Cardiac fibroblast (primary cell): ENCODE measurements around the gene TMEM52.

Source experiments
- DNase-seq, 2 donors: peaks; one replicate each; pipeline versions ENCODE4 v3.0.0 to v3.0.0-alpha.2; 2010; ENCODE audit warnings: low read depth in 2 of 2
- H3K4me3 ChIP-seq, 2 donors: replicated peaks in 1 of 2; 1 replicate in 1 of 2; 2 replicates in 1 of 2; pipeline ENCODE4 v1.5.1; 2011; ENCODE audit warnings: low read depth in 2 of 2, low read length in 2 of 2, mild to moderate bottlenecking in 2 of 2, moderate library complexity in 1 of 2
- CTCF ChIP-seq: IDR thresholded peaks from one replicate; pipeline ENCODE4 v1.5.1; 2011; ENCODE audit warnings: low read depth, mild to moderate bottlenecking, low read length, inconsistent platforms

The TMEM52 gene

DNA sequence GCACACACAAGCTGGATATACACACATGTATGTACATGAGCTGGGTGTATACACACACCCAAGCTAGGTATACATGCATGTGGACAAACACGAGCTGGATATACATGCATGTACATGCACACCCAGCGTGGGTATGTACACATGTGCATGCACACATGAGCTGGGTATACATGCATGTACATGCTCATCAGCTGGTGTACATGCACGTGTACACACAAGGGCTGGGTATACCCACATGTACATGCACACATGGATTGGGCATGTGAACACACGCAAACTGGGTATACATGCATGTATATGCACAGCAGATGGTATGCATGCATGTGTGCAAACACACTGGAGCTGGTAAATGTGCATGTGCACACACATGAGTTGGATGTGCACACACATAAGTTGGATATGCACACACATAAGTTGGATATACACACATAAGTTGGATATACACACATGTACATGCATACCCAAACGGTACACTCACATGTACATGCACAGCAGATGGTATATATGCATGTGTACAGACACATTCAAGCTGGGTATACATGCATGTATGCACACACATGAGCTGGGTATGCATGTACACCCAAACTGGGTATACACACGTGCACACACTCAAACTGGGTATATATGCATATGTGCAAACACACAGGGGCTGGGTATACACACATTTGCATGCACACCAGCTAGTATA lies 20.7 kb downstream of the TMEM52 start:
- no peak for TF ChIP-seq CTCF
- H3K4me3 ChIP-seq, result no peak overlapping the region
- DNase-seq, result no peak

GRCh38 chr1:1895456-1896336 lies 23.4 kb downstream of the TMEM52 start:
- no peak for DNase-seq
- no peak for TF ChIP-seq CTCF
- H3K4me3 ChIP-seq, result no peak overlapping the region

- no peak for TF ChIP-seq CTCF
- no peak for DNase-seq
- H3K4me3 ChIP-seq, result no peak overlapping the region
These were observed 24.0 kb downstream of the TMEM52 start for GRCh38 chr1:1895060-1895418.

- no peak for DNase-seq
- no peak for TF ChIP-seq CTCF
- no peak overlapping the region for H3K4me3 ChIP-seq
These were observed 24.6 kb downstream of the TMEM52 start for GRCh38 chr1:1894354-1895059.

DNA sequence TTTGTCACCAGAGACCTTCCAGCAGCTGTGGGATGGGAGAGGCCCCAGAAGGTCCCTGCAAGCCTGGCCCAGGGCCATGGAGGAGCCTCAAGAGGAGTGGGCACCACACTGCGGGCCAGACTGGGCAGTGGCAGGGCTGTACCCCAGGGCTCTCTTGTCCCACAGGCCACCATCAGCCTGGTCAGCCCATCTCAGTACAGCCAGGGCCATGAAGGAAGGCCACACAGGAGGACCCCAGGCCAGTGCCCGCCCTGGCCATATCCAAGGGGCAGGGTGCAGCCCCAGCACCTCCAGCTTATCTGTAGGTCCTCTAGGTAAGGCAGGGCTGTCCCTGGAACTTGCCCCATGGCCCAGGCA lies 25.1 kb downstream of the TMEM52 start:
- no peak for DNase-seq
- H3K4me3 ChIP-seq, result no peak overlapping the region
- TF ChIP-seq CTCF, result no peak

GRCh38 chr1:1893291-1893985 lies 25.6 kb downstream of the TMEM52 start:
- TF ChIP-seq CTCF, result no peak
- DNase-seq, result no peak
- H3K4me3 ChIP-seq, result no peak overlapping the region
